Esophagus squamous epithelium (tissue), 5 donors: ENCODE results near the gene WWOX. TPM values are rescaled to one million over a fixed set of nuclear protein-coding genes. Genes with fewer than 3 reads are reported as not detected.
A peak's percentile ranks its signal among the peaks of the same experiment; 100 is the strongest.

Experiments used
- DNase-seq: peaks from one replicate; lab custom pipeline; 2025; lab: John Stamatoyannopoulos, UW
- H3K27ac ChIP-seq, 4 donors: fragments of 200-600 bp; sonication (generic); one replicate each; pipeline ENCODE4 v1.5.1; 2016 to 2019; ENCODE audit warnings: mild to moderate bottlenecking in 1 of 4
- H3K27me3 ChIP-seq, 4 donors: fragments of 200-600 bp; sonication (generic); 1 replicate in 3 of 4; 2 replicates in 1 of 4; pipeline versions ENCODE4 v1.5.1 to v1.6.0; 2017 to 2021; ENCODE audit warnings: antibody characterized with exemption in 1 of 4
- H3K36me3 ChIP-seq, 3 donors: fragments of 200-600 bp; sonication (generic); one replicate each; pipeline ENCODE4 v1.5.1; 2016 to 2019
- H3K4me1 ChIP-seq, 3 donors: fragments of 200-600 bp; sonication (generic); one replicate each; pipeline ENCODE4 v1.5.1; 2017 to 2019
- H3K4me3 ChIP-seq, 4 donors: fragments of 200-600 bp; sonication (generic); 1 replicate in 3 of 4; 2 replicates in 1 of 4; pipeline ENCODE4 v1.5.1; 2016 to 2019; ENCODE audit warnings: mild to moderate bottlenecking in 2 of 4, moderate library complexity in 1 of 4
- H3K9me3 ChIP-seq, 3 donors: fragments of 200-600 bp; sonication (generic); one replicate each; pipeline ENCODE4 v1.5.1; 2016 to 2019
- POLR2A ChIP-seq, 4 donors: fragments of 450-650 bp; IDR thresholded peaks; one replicate each; pipeline ENCODE4 v1.6.1; 2017; ENCODE audit warnings: antibody characterized with exemption in 4 of 4, mild to moderate bottlenecking in 4 of 4, moderate library complexity in 3 of 4
- WGBS, 2 donors: methylation state at CpG; one replicate each; pipeline ENCODE4 v1.1.5; 2018; 5-methylcytosine and 5-hydroxymethylcytosine counted together
- intact Hi-C: fragments of 100-400 bp; cut with DNase I; formaldehyde crosslinking; loops from one replicate; pipeline ENCODE4 v1.15.0; 2022
- total RNA-seq, 4 donors: library from RNA; depleted of rRNA; stranded (reverse); fragments of >200 nt; gene quantifications; one replicate each; pipeline ENCODE4 v1.1.0, GENCODE V29; 2016
- TF ChIP-seq, protein P1 (sequence below), 6 experiments: fragments of 450-650 bp in 4 of 6; fragments of 200-600 bp in 2 of 6; sonication (generic) in 2 of 6; IDR thresholded peaks; one replicate each; pipeline ENCODE4 v1.5.1; 2016 to 2019; ENCODE audit warnings: antibody characterized with exemption in 6 of 6, mild to moderate bottlenecking in 4 of 6, moderate library complexity in 4 of 6
- donor health status: DM: yes; HTN: yes; CAD: no.

The WWOX gene
- total RNA-seq, 4 donors from 2014 or later = 20.9 to 31.1 (median 27.5) TPM

DNA sequence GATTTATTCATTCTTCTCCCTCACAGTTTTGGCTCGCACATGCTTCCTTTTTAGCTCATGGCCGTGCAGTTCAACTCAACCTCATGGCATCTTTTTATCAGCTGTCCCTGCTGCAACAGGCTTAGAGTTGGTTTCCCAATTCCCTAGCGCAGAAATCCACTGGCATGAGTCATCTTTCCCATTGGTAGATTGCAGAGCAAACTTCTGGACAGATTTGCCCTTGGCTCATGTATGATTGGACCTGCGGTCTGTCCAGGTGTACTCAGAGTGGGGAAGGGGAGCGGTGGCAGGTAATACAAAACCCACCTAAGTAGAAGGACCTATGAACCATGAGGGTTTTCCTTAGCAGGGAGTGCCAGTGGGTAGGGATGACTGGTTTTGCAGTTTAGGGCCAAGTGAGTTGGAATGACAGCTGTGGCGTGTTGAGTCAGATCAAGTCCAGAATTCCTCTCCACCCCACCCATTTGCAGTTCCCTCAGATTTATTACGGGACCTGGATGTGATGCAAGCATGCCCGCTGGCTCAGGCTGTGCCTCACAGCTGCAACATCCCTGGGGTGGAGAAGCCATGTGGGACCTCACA lies 584.7 kb downstream of the WWOX start:
- Histone ChIP-seq H3K4me3 (no peak overlapping the region), H3K27ac (peak overlapping the region; percentile 53 to 85 (median 70)), H3K4me1 (peaks cover 3 to 32% (median 13%) of the 10 kb centered on the region in 3 donors), H3K27me3 (no peaks in the 10 kb centered on the region), H3K36me3 (no peaks in the 10 kb centered on the region), H3K9me3 (no peaks in the 10 kb centered on the region)
- WGBS, 2 donors = 36 to 37% methylated on average over 6 to 7 of the region's 8 CpGs
- TF ChIP-seq, protein P1, sequence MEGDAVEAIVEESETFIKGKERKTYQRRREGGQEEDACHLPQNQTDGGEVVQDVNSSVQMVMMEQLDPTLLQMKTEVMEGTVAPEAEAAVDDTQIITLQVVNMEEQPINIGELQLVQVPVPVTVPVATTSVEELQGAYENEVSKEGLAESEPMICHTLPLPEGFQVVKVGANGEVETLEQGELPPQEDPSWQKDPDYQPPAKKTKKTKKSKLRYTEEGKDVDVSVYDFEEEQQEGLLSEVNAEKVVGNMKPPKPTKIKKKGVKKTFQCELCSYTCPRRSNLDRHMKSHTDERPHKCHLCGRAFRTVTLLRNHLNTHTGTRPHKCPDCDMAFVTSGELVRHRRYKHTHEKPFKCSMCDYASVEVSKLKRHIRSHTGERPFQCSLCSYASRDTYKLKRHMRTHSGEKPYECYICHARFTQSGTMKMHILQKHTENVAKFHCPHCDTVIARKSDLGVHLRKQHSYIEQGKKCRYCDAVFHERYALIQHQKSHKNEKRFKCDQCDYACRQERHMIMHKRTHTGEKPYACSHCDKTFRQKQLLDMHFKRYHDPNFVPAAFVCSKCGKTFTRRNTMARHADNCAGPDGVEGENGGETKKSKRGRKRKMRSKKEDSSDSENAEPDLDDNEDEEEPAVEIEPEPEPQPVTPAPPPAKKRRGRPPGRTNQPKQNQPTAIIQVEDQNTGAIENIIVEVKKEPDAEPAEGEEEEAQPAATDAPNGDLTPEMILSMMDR (IDR thresholded peaks at IDR 0.05) = no peak
- TF ChIP-seq POLR2A (IDR thresholded peaks at IDR 0.05) = no peak
- intact Hi-C loops = no loop called here
- no peak for DNase-seq

DNA sequence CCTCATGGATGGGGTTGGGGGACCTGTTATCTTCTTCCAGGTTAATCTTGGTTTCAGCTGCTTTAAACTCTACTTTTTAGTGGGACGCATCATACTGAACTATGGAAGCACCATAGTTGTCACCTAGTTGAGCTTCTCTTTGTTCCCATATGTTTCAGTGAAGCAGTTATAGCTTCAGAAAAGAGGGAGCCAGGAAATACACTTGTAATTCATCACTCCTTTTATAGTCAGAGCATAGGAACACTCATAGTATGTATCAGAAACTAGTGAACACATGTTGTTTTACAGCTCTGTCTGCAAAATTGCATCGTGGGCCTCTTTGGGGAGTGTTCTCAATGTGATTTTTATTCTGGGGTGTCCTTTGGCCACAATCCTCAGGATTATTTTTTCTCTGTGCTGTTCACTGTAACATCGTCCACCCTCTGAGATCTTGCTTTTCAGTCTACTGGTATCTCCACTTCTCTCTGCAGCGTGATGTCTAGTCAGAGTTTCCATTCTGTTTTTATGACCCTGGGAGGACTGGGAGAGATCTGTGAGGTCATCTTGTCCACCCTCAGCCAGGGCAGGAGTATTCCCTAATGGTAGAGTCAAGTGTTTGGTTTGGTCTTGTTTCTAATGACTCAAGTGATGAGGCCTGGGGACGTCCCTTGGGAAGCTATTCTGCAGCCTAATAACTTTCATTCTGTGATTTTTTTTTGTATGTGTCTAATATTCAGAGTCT lies 585.4 kb downstream of the WWOX start:
- Histone ChIP-seq H3K27me3 (no peaks in the 10 kb centered on the region), H3K36me3 (no peaks in the 10 kb centered on the region), H3K27ac (peak overlapping the region; percentile 31 to 85 (median 65)), H3K9me3 (no peaks in the 10 kb centered on the region), H3K4me3 (no peak overlapping the region), H3K4me1 (peaks cover 3 to 27% (median 17%) of the 10 kb centered on the region in 3 donors)
- 44 to 55% methylated on average over 5 of the region's 5 CpGs for WGBS, 2 donors
- DNase-seq = no peak
- TF ChIP-seq, protein P1 (IDR thresholded peaks at IDR 0.05) = no peak
- TF ChIP-seq POLR2A (IDR thresholded peaks at IDR 0.05) = no peak
- intact Hi-C loops = no loop called here

DNA sequence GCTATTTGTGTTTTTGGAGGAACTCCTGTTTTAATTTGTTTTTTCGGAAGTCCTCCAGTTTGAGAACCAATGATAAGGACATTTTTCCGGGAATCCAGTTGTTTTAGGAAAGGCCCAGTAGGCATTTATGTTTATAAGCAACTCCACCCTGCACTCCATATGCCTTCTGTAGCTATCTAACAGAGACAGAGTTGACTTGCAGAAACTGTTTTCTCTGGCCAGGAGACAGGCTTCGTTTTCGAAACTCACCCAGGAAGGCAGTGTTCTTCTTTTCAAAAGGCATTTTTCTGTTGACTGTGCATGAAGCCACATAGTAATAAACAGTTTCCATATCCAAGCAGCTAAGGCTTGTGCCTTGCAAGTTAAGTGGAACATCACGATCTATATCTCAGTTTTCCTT lies 587.1 kb downstream of the WWOX start:
- H3K4me1 ChIP-seq = peaks cover 3 to 26% (median 17%) of the 10 kb centered on the region in 3 donors

DNA sequence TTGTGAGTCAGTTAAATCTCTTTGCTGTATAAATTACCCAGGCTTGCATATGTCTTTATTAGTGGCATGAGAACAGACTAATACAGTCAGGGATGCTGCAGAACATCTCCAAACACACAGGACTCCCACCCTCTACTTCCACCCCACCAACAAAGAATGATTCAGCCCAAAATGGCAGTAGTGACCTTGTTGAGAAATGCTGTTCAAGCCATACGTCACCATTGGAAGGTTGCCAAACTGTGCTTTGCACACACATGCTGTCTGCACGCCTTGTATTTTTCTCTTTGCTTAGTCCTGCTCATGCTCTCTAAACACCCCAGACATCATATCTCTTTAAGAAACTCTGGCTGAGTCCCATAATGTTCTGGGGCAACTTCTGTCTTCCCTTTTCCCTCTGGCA lies 589.6 kb downstream of the WWOX start:
- Histone ChIP-seq H3K4me1 (peaks cover 0 to 15% (median 12%) of the 10 kb centered on the region in 3 donors), H3K27me3 (no peaks in the 10 kb centered on the region), H3K36me3 (no peaks in the 10 kb centered on the region), H3K9me3 (no peaks in the 10 kb centered on the region), H3K4me3 (no peak overlapping the region), H3K27ac (no peak overlapping the region)
- no peak for TF ChIP-seq POLR2A (IDR thresholded peaks at IDR 0.05)
- TF ChIP-seq, protein P1 (IDR thresholded peaks at IDR 0.05) = no peak
- DNase-seq = no peak
- intact Hi-C loops = no loop called here
- WGBS, 2 donors = 17 to 34% methylated on average over 2 of the region's 2 CpGs

More for the DNA sequence above, 587.1 kb downstream of the WWOX start:
- H3K9me3 ChIP-seq = no peaks in the 10 kb centered on the region
- 78% methylated on average over 5 of the region's 5 CpGs for WGBS, 2 donors
- H3K27ac ChIP-seq = no peak overlapping the region
- TF ChIP-seq POLR2A (IDR thresholded peaks at IDR 0.05) = no peak
- TF ChIP-seq, protein P1 (IDR thresholded peaks at IDR 0.05) = no peak
- H3K4me3 ChIP-seq = no peak overlapping the region
- no peak for DNase-seq
- H3K36me3 ChIP-seq = no peaks in the 10 kb centered on the region
- intact Hi-C loops = no loop called here
- H3K27me3 ChIP-seq = no peaks in the 10 kb centered on the region

DNA sequence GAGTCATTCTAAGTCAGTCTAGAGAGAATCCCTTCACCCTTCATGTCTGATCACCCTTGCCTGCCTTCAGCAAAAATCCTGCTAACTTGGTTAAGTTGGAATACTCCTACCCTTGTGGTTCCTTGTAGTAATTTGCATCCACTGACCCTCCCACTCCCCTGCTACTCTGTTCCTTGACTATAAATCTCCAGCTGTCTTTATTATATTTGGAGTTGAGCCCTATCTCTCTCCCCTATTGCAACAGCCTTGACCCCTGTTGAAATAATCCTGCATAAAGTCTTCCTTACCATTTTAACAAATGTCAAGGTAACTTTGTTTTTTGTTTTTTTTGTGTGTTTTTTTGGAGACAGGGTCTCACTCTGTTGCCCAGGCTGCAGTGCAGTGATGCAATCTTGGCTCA lies 590.1 kb downstream of the WWOX start:
- intact Hi-C loops = no loop called here

More for the DNA sequence above, 590.1 kb downstream of the WWOX start:
- no peak overlapping the region for H3K27ac ChIP-seq
- H3K9me3 ChIP-seq = no peaks in the 10 kb centered on the region
- no peaks in the 10 kb centered on the region for H3K27me3 ChIP-seq
- TF ChIP-seq, protein P1 (IDR thresholded peaks at IDR 0.05) = no peak
- no peak for TF ChIP-seq POLR2A (IDR thresholded peaks at IDR 0.05)
- H3K4me3 ChIP-seq = no peak overlapping the region
- no peak for DNase-seq
- H3K36me3 ChIP-seq = no peaks in the 10 kb centered on the region
- H3K4me1 ChIP-seq = peaks cover 0 to 10% (median 10%) of the 10 kb centered on the region in 3 donors
